PC-3 (cell line): ENCODE results near the gene GTPBP3. TPM values are rescaled to one million over a fixed set of nuclear protein-coding genes. Genes with fewer than 3 reads are reported as not detected.

Experiments
- ATAC-seq: fragments of 200-7000 bp; cut with Tn5 transposase; 2 replicates; pipeline ENCODE4 v1.9.1; 2020; ENCODE audit warnings: mild to moderate bottlenecking, moderate library complexity
- Bru-seq: library from RNA; stranded (reverse); fragments of 400-500 nt; gene quantifications from one replicate; lab custom pipeline; 2021; lab: Mats Ljungman, UMichigan
- BruChase-seq, 2 experiments: library from RNA; stranded (reverse); fragments of 400-500 nt; gene quantifications; one replicate each; lab custom pipeline; 2021; lab: Mats Ljungman, UMichigan
- BruUV-seq: library from RNA; stranded (reverse); fragments of 400-500 nt; replicated peaks from 2 replicates; lab custom pipeline; 2021; lab: Mats Ljungman, UMichigan
- CTCF ChIA-PET: fragments of 300-600 bp; sonication (Branson Sonifier 250); formaldehyde crosslinking; loops from one replicate; lab custom pipeline; 2022; ENCODE audit warnings: antibody characterized with exemption; lab: Charles Lee
- POLR2A ChIA-PET: fragments of 300-600 bp; sonication (Branson Sonifier 250); formaldehyde crosslinking; loops from one replicate; lab custom pipeline; 2022; ENCODE audit warnings: antibody characterized with exemption; ENCODE audit not compliant: unreplicated experiment; lab: Charles Lee
- DNase-seq: peaks from one replicate; pipeline ENCODE4 v3.0.0-alpha.2; 2015
- H2AFZ ChIP-seq: fragments of 300-600 bp; sonication (generic); 2 replicates; pipeline ENCODE4 v1.6.0; 2016; ENCODE audit warnings: antibody characterized with exemption, low read length
- H3F3A ChIP-seq: fragments of 300-600 bp; sonication (generic); one replicate; pipeline ENCODE4 v1.6.0; 2017; ENCODE audit warnings: antibody characterized with exemption, low read length, control low read depth, mild to moderate bottlenecking; ENCODE audit not compliant: unreplicated experiment
- H3K27ac ChIP-seq: fragments of 300-600 bp; sonication (generic); 2 replicates; pipeline ENCODE4 v1.5.1; 2016; ENCODE audit warnings: mild to moderate bottlenecking, low read length
- H3K27me3 ChIP-seq: fragments of 300-600 bp; sonication (generic); 2 replicates; pipeline ENCODE4 v1.6.1; 2016; ENCODE audit warnings: low read length, mixed read lengths
- H3K36me3 ChIP-seq: fragments of 300-600 bp; sonication (generic); 2 replicates; pipeline ENCODE4 v1.6.1; 2016; ENCODE audit warnings: low read depth, mixed run types, low read length, mixed read lengths
- H3K4me1 ChIP-seq: fragments of 300-600 bp; sonication (generic); 2 replicates; pipeline ENCODE4 v1.5.1; 2016; ENCODE audit warnings: low read length; ENCODE audit not compliant: insufficient read depth
- H3K4me2 ChIP-seq: fragments of 300-600 bp; sonication (generic); 2 replicates; pipeline ENCODE4 v1.6.0; 2016; ENCODE audit warnings: low read length
- H3K4me3 ChIP-seq: fragments of 300-600 bp; sonication (generic); 2 replicates; pipeline ENCODE4 v1.5.1; 2016; ENCODE audit warnings: mild to moderate bottlenecking, low read length, mixed read lengths
- H3K79me2 ChIP-seq: fragments of 300-600 bp; sonication (generic); 2 replicates; pipeline ENCODE4 v1.6.1; 2017; ENCODE audit warnings: low read length, mixed read lengths
- H3K9ac ChIP-seq: fragments of 300-600 bp; sonication (generic); 2 replicates; pipeline ENCODE4 v1.6.0; 2016; ENCODE audit warnings: mild to moderate bottlenecking, low read length
- H3K9me2 ChIP-seq: fragments of 300-600 bp; sonication (generic); replicated peaks from 2 replicates; pipeline ENCODE4 v1.6.1; 2016; ENCODE audit warnings: mixed run types, low read length, mixed read lengths
- H3K9me3 ChIP-seq: fragments of 300-600 bp; sonication (generic); 2 replicates; pipeline ENCODE4 v1.6.1; 2016; ENCODE audit warnings: low read length, mixed read lengths
- H4K20me1 ChIP-seq: fragments of 300-600 bp; sonication (generic); 2 replicates; pipeline ENCODE4 v1.6.1; 2016; ENCODE audit warnings: low read length, mixed read lengths
- EZH2 ChIP-seq: fragments of 300-600 bp; sonication (generic); IDR thresholded peaks from one replicate; pipeline ENCODE4 v1.6.1; 2017; ENCODE audit warnings: antibody characterized with exemption, mild to moderate bottlenecking, low read length; ENCODE audit not compliant: unreplicated experiment
- EZH2phosphoT487 ChIP-seq: fragments of 300-600 bp; sonication (generic); IDR thresholded peaks from 2 replicates; pipeline ENCODE4 v1.6.1; 2018; ENCODE audit warnings: mild to moderate bottlenecking, antibody characterized with exemption, low read length, borderline replicate concordance
- intact Hi-C: fragments of 100-400 bp; cut with micrococcal nuclease; formaldehyde crosslinking; loops from 2 replicates; pipeline ENCODE4 v1.9.0; 2023
- long read RNA-seq: library from polyadenylated mRNA; unstranded; transcript quantifications from one replicate; pipeline ENCODE4 v2.0.0, GENCODE V29; 2021; ENCODE audit not compliant: unreplicated experiment
- total RNA-seq: library from RNA; depleted of rRNA; stranded (reverse); fragments of >200 nt; gene quantifications from 2 replicates; pipeline ENCODE4 v1.2.3, GENCODE V29; 2014; rRNA removed
- TF ChIP-seq, protein P1 (sequence below): fragments of 300-600 bp; sonication (generic); conservative IDR thresholded peaks from 2 replicates; pipeline ENCODE4 v1.5.1; 2017; ENCODE audit warnings: antibody characterized with exemption, low read depth, mild to moderate bottlenecking, low read length

GTPBP3 gene, protein sequence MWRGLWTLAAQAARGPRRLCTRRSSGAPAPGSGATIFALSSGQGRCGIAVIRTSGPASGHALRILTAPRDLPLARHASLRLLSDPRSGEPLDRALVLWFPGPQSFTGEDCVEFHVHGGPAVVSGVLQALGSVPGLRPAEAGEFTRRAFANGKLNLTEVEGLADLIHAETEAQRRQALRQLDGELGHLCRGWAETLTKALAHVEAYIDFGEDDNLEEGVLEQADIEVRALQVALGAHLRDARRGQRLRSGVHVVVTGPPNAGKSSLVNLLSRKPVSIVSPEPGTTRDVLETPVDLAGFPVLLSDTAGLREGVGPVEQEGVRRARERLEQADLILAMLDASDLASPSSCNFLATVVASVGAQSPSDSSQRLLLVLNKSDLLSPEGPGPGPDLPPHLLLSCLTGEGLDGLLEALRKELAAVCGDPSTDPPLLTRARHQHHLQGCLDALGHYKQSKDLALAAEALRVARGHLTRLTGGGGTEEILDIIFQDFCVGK
- total RNA-seq = 86.0 and 109 TPM in 2 replicates
- percentile 69 among the genes with signal in this experiment for Bru-seq, nascent RNA
- percentile 91 among the genes with signal in this experiment for BruChase-seq, experiment 1, labeled RNA remaining after a 6-hour chase
- BruChase-seq, experiment 2, labeled RNA remaining after a 2-hour chase = percentile 79 among the genes with signal in this experiment
- long read RNA-seq, transcript GTPBP3-222 (9 exons, 2,493 nt) = minor isoform, 13 of 92 reads
- long read RNA-seq, transcript GTPBP3-201 (9 exons, 2,579 nt) = major isoform, 26 of 92 reads
- long read RNA-seq, partial matches to known transcripts = 24 of 92 reads
- long read RNA-seq, other reads (novel, unspliced or antisense) = 22 of 92 reads

DNA sequence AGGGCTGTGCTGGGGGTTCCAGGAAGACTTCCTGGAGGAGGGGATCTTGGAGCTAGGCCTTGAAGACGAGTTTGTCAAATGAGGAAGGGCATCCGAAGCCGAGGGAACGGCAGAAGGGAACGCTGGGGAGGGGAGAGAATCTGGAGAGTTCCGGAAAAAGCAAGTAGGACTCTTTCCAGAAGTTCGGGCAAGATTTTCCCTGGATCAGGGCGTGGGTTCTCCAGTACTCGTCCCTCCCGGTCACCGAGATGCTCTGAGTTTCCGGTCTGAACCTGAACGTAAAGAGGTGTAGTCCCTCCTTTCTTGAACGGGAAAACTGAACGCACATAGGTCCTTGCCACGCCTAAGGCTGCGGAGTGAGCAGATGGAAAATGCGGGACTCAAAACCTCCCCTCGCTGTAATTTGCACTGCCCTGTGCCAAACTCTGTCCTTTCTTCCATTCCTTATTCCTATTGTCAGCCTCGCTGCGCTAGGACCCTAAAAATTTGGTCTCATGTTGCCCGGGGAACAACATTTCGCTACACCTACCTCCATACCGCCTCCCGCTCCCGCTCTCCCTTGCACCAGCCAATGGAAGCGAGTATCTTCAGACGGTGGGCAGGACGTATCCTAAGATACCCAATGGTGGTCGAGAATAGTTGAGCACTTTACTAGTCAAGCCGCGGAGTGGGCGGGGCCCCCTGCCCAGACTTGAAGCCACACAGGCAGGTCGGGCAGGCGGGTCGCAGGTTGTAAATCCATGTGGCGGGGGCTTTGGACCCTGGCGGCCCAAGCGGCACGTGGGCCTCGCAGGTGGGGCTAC lies at the start of gene GTPBP3:
TSS of gene GTPBP3 (plus strand) at position 682 of the 803 bp plus-strand sequence. CDS start at position 741, 59 bp downstream.
- no peaks in the 10 kb centered on the region for H4K20me1 ChIP-seq
- peak within 1 kb of the TSS; percentile 93 for H3K4me2 ChIP-seq
- H2AFZ ChIP-seq = peak within 1 kb of the TSS; percentile 84
- peak within 1 kb of the TSS; percentile 70 for H3K27ac ChIP-seq
- no peaks in the 10 kb centered on the region for H3K27me3 ChIP-seq
- ChIA-PET CTCF (no interaction called here), POLR2A (interaction anchor here (0.6 kb wide), 1 partner anchor 20 kb away, joined by 14 read pairs; no protein-coding TSS in a partner anchor)
- H3K9ac ChIP-seq = peak within 1 kb of the TSS; percentile 95
- no peaks in the 10 kb centered on the region for H3F3A ChIP-seq
- BruUV-seq = TSS peak; percentile 69
- peaks cover 18% of the 10 kb centered on the region for H3K4me1 ChIP-seq
- DNase-seq = peak; percentile 99
- H3K9me2 ChIP-seq = no peaks in the 10 kb centered on the region
- ATAC-seq = peak; percentile 73
- H3K79me2 ChIP-seq = peaks cover 30% of the 10 kb centered on the region
- TF ChIP-seq EZH2 (no peak), EZH2phosphoT487 (no peak)
- TF ChIP-seq, protein P1, sequence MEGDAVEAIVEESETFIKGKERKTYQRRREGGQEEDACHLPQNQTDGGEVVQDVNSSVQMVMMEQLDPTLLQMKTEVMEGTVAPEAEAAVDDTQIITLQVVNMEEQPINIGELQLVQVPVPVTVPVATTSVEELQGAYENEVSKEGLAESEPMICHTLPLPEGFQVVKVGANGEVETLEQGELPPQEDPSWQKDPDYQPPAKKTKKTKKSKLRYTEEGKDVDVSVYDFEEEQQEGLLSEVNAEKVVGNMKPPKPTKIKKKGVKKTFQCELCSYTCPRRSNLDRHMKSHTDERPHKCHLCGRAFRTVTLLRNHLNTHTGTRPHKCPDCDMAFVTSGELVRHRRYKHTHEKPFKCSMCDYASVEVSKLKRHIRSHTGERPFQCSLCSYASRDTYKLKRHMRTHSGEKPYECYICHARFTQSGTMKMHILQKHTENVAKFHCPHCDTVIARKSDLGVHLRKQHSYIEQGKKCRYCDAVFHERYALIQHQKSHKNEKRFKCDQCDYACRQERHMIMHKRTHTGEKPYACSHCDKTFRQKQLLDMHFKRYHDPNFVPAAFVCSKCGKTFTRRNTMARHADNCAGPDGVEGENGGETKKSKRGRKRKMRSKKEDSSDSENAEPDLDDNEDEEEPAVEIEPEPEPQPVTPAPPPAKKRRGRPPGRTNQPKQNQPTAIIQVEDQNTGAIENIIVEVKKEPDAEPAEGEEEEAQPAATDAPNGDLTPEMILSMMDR = no peak
- intact Hi-C loops = no loop called here
- H3K36me3 ChIP-seq = peaks cover 16% of the 10 kb centered on the region
- no peaks in the 10 kb centered on the region for H3K9me3 ChIP-seq
- H3K4me3 ChIP-seq = peak within 1 kb of the TSS; percentile 86

DNA sequence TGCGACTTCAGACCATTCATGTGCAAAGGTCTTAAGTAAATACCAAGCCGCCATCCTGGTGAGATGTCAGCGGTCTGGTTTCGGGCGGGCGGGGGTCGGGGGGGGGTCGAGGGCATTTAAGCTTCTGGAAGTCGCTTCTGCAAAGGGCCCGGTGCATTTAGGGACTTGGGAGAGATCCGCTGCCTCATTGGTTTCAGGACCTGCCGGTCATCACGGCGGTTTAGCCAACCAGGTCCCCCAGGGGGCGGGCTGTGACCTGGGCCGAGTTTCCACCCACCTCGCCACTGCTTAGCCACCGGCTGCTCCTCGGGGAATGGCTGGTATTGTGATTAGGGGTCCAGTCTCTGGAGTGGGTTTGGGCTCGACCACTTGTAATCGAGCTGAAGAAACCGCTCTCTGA lies 47.9 kb upstream of the GTPBP3 start:
- intact Hi-C loops = no loop called here
- Histone ChIP-seq H3F3A (no peaks in the 10 kb centered on the region), H3K4me1 (no peaks in the 10 kb centered on the region), H3K27me3 (no peaks in the 10 kb centered on the region), H3K4me3 (no peak overlapping the region), H2AFZ (no peak overlapping the region), H3K27ac (no peak overlapping the region), H3K36me3 (0 out of 2 replicates have a peak, but pooled peaks cover 5% of the 10 kb centered on the region), H3K79me2 (no peaks in the 10 kb centered on the region), H3K9me3 (no peaks in the 10 kb centered on the region), H3K9me2 (no peaks in the 10 kb centered on the region), H3K9ac (no peak overlapping the region), H3K4me2 (no peak overlapping the region), H4K20me1 (no peaks in the 10 kb centered on the region)
- TF ChIP-seq EZH2phosphoT487 (no peak), EZH2 (no peak)
- TF ChIP-seq, protein P1 = no peak
- BruUV-seq = no TSS peak
- ATAC-seq (peak; percentile 42; the same call in 1 of the 2 replicates), DNase-seq (peak; percentile 24)
- POLR2A ChIA-PET = no interaction called here
- CTCF ChIA-PET = interaction anchor here (0.6 kb wide), 1 partner anchor 388 kb away, joined by 3 read pairs; no protein-coding TSS in a partner anchor
